Stomach (tissue), 9 donors: ENCODE data around the gene APPL1. TPM values are rescaled to one million over a fixed set of nuclear protein-coding genes. Genes with fewer than 3 reads are reported as not detected.

Experiments used
- DNase-seq, 2 donors: peaks; one replicate each; pipeline versions ENCODE4 v3.0.0 to v3.0.0-alpha.2; 2013 to 2019
- H3K27ac ChIP-seq, 5 donors: fragments of 200-600 bp in 4 of 5; sonication (generic) in 4 of 5; one replicate each; pipeline ENCODE4 v1.5.1; 2013 to 2019; ENCODE audit warnings: mild to moderate bottlenecking in 1 of 5, moderate library complexity in 1 of 5
- H3K27me3 ChIP-seq, 3 donors: fragments of 200-600 bp; sonication (generic); one replicate each; pipeline ENCODE4 v1.5.1; 2017 to 2019; ENCODE audit warnings: mixed run types in 1 of 3
- H3K36me3 ChIP-seq, 4 donors: fragments of 200-600 bp; sonication (generic); 1 replicate in 3 of 4; 2 replicates in 1 of 4; pipeline ENCODE4 v1.5.1; 2016 to 2019
- H3K4me1 ChIP-seq, 4 donors: fragments of 200-600 bp; sonication (generic); one replicate each; pipeline ENCODE4 v1.5.1; 2016 to 2019
- H3K4me3 ChIP-seq, 4 donors: fragments of 200-600 bp; sonication (generic) in 3 of 4; one replicate each; pipeline ENCODE4 v1.5.1; 2016 to 2019; ENCODE audit warnings: mild to moderate bottlenecking in 1 of 4
- H3K9me3 ChIP-seq, 4 donors: fragments of 200-600 bp; sonication (generic); one replicate each; pipeline ENCODE4 v1.5.1; 2016 to 2019
- CTCF ChIP-seq, 7 experiments: fragments of 450-650 bp in 4 of 7; fragments of 200-600 bp in 3 of 7; sonication (generic) in 3 of 7; IDR thresholded peaks; one replicate each; pipeline ENCODE4 v1.5.1; 2016 to 2019; ENCODE audit warnings: antibody characterized with exemption in 7 of 7, control low read depth in 2 of 7, mild to moderate bottlenecking in 1 of 7
- EP300 ChIP-seq: sonication (generic); formaldehyde crosslinking; IDR thresholded peaks from one replicate; pipeline ENCODE4 v1.6.1; 2017; ENCODE audit warnings: antibody characterized with exemption
- POLR2A ChIP-seq, 4 donors: fragments of 450-650 bp; IDR thresholded peaks; one replicate each; pipeline ENCODE4 v1.6.1; 2016; ENCODE audit warnings: antibody characterized with exemption in 4 of 4, control low read depth in 2 of 4, mild to moderate bottlenecking in 1 of 4, moderate library complexity in 1 of 4
- POLR2AphosphoS5 ChIP-seq, 3 donors: sonication (generic); formaldehyde crosslinking; IDR thresholded peaks; one replicate each; pipeline ENCODE4 v1.6.1; 2016; ENCODE audit warnings: antibody characterized with exemption in 3 of 3
- WGBS, 5 donors: extraction: QIAGEN DNeasy Blood & Tissue Kit in 3 of 5; methylation state at CpG; one replicate each; pipeline versions ENCODE4 v1.1.5 to v1.1.7; 2013 to 2018; 5-methylcytosine and 5-hydroxymethylcytosine counted together
- intact Hi-C: fragments of 100-400 bp; cut with DNase I; formaldehyde crosslinking; loops from one replicate; pipeline ENCODE4 v1.15.1; 2023; ENCODE audit warnings: low total_unique reads
- polyA plus RNA-seq, 3 donors: library from polyadenylated mRNA; stranded (reverse); fragments of 200-250 nt; gene quantifications; one replicate each; pipeline ENCODE4 v1.2.3, GENCODE V29; 2013
- total RNA-seq, 5 donors: library from RNA; depleted of rRNA; stranded (reverse); fragments of >200 nt; gene quantifications; one replicate each; pipeline versions ENCODE4 v1.1.0 to v1.2.3, GENCODE V29; 2014 to 2016
- donor health status: healthy with polysubstance abuse.
- donor health status: Bipolar disorder and iron deficiency.
- donor health status: healthy.

APPL1 gene
- total and polyA plus RNA-seq, 8 donors, result 7.5 to 84.3 (median 25.7) TPM

GRCh38 chr3:57234613-57235575, 7.4 kb downstream of the APPL1 start:
- intact Hi-C loops, result no loop called here
- no peak for TF ChIP-seq POLR2A (IDR thresholded peaks at IDR 0.05)
- TF ChIP-seq POLR2AphosphoS5 (IDR thresholded peaks at IDR 0.05), result no peak
- TF ChIP-seq EP300, result no peak
- no peak for TF ChIP-seq CTCF (IDR thresholded peaks at IDR 0.05)
- H3K4me1 ChIP-seq, result peaks cover 1 to 31% (median 15%) of the 10 kb centered on the region in 4 donors
- H3K9me3 ChIP-seq, result no peaks in the 10 kb centered on the region
- H3K27ac ChIP-seq, result no peak overlapping the region
- WGBS, 5 donors, result 87 to 91% (median 90%) methylated on average over 13 of the region's 13 CpGs
- no peaks in the 10 kb centered on the region for H3K27me3 ChIP-seq
- H3K36me3 ChIP-seq, result peaks cover 7 to 41% (median 27%) of the 10 kb centered on the region in 4 donors
- DNase-seq, result peak in 1 of 2 donors; percentile 6
- H3K4me3 ChIP-seq, result no peak overlapping the region

- WGBS, 5 donors, result 47 to 72% (median 61%) methylated on average over 2 of the region's 2 CpGs
Measured at GRCh38 chr3:57244946-57245345, 17.4 kb downstream of the APPL1 start.

GRCh38 chr3:57252404-57252803, 24.9 kb downstream of the APPL1 start:
- intact Hi-C loops, result no loop called here
- H3K27ac ChIP-seq, result no peak overlapping the region
- H3K9me3 ChIP-seq, result no peaks in the 10 kb centered on the region
- WGBS, 5 donors, result 79 to 97% (median 85%) methylated on average over 1 of the region's 1 CpG
- no peak overlapping the region for H3K4me3 ChIP-seq
- H3K36me3 ChIP-seq, result peaks cover 8 to 79% (median 77%) of the 10 kb centered on the region in 4 donors
- peaks cover 0 to 7% (median 0%) of the 10 kb centered on the region in 4 donors for H3K4me1 ChIP-seq
- H3K27me3 ChIP-seq, result no peaks in the 10 kb centered on the region
- DNase-seq, result no peak
- TF ChIP-seq CTCF (IDR thresholded peaks at IDR 0.05) (no peak), EP300 (no peak)

More at GRCh38 chr3:57244946-57245345, 17.4 kb downstream of the APPL1 start:
- Histone ChIP-seq H3K27me3 (no peaks in the 10 kb centered on the region), H3K4me1 (no peaks in the 10 kb centered on the region), H3K27ac (no peak overlapping the region), H3K4me3 (no peak overlapping the region), H3K9me3 (no peaks in the 10 kb centered on the region), H3K36me3 (peaks cover 31 to 100% (median 99%) of the 10 kb centered on the region in 4 donors)
- TF ChIP-seq EP300 (no peak), POLR2A (IDR thresholded peaks at IDR 0.05) (no peak), POLR2AphosphoS5 (IDR thresholded peaks at IDR 0.05) (no peak), CTCF (IDR thresholded peaks at IDR 0.05) (no peak)
- no peak for DNase-seq
- intact Hi-C loops, result no loop called here

DNA sequence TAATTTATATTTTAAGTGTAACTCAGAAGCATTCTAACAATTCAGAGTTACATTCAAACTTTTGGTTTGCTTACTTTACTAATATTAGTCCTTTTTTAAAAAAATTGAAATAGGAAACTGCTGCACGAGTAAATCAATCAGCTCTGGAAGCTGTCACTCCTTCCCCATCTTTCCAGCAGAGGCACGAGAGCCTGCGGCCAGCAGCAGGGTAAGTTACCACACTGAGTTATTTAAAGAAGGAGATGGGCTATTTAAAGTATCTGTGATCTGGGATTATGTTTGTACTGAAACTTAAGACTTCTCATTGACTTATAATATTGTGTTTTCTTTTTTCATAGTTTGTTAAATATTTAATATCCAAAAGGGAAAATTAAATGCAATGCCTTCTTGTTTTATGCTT, 29.3 kb downstream of the APPL1 start:
- no peak overlapping the region for H3K4me3 ChIP-seq
- intact Hi-C loops, result no loop called here
- H3K4me1 ChIP-seq, result no peaks in the 10 kb centered on the region
- H3K27me3 ChIP-seq, result no peaks in the 10 kb centered on the region
- no peaks in the 10 kb centered on the region for H3K9me3 ChIP-seq
- H3K27ac ChIP-seq, result no peak overlapping the region
- peaks cover 10 to 86% (median 84%) of the 10 kb centered on the region in 4 donors for H3K36me3 ChIP-seq
- WGBS, 5 donors, result 79 to 89% (median 87%) methylated on average over 3 of the region's 3 CpGs
- DNase-seq, result no peak
- no peak for TF ChIP-seq POLR2A (IDR thresholded peaks at IDR 0.05)
- no peak for TF ChIP-seq EP300
- no peak for TF ChIP-seq POLR2AphosphoS5 (IDR thresholded peaks at IDR 0.05)
- TF ChIP-seq CTCF (IDR thresholded peaks at IDR 0.05), result no peak
